ENCODE results near the gene EMC1.
"Not testable (repeated sequence)": the region's sequence is repeated elsewhere in the genome, so short reads cannot be mapped to it uniquely, and the experiment has no call there.

Gene EMC1

GRCh38 chr1:19251305-19252196 is at the start of gene EMC1, which contains the start of gene MRTO4:
TSS of gene EMC1 (minus strand) at chr1:19251524. CDS start at chr1:19251509, 15 bp downstream.
TSS of gene MRTO4 (plus strand) at chr1:19251805. CDS start at chr1:19251836, 31 bp downstream.
- peak; percentile 82 for DNase-seq (ENCODE audit: low spot score)

GRCh38 chr1:19300211-19300610 is 48.9 kb upstream of the EMC1 start:
- no peak for DNase-seq (ENCODE audit: low spot score)

DNA sequence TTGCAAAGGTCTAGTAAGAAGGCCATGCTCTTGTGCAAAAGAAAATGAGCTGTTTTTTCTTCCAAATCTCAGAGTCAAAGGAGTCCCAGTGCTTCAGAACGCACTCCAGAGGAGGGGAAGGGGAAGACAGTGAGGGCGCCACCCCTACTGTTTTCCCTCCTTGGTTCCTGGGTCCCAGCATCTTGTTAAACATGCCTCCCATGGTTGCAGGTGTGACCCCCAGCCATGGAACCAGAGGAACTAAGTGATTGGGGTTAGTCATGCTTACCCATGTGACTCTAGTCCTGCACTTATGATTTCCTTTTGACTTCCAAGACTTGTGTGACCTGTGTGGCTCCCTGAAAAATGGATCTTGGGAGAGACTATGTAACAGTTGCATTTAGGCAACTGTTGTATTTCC is 43.3 kb upstream of the EMC1 start:
- DNase-seq (ENCODE audit: low spot score), result no peak

GRCh38 chr1:19289244-19289643 is 37.9 kb upstream of the EMC1 start:
- no peak for DNase-seq (ENCODE audit: low spot score)

GRCh38 chr1:19288324-19289241 is 37.3 kb upstream of the EMC1 start, which contains the start of gene AKR7A3:
TSS of gene AKR7A3 (minus strand) at chr1:19288770. CDS start at chr1:19288709, 61 bp downstream.
- peak; percentile 29 for DNase-seq (ENCODE audit: low spot score)

GRCh38 chr1:19287436-19288185 is 36.3 kb upstream of the EMC1 start:
- no peak for DNase-seq (ENCODE audit: low spot score)

GRCh38 chr1:19285807-19286206 is 34.5 kb upstream of the EMC1 start:
- not testable (repeated sequence) for DNase-seq (ENCODE audit: low spot score)

DNA sequence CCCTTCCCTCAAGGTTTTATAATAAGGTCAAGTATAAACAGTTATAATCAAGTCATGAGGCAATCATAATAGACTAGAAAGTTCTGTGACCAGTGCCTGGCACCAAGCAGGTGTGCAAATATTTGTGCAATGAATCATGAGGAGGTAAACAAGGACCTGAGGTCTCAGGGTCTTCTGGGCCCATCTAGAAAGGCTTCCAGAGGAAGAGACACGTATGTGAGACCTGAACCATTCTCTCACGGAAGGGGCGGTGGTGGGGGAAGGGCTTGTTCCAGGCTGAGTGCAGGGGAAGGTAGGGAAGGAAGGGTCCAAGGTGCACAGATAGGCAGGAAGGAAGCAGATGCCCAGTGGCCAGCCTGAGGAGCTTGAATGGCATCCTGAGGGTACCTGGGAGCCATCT is 34.0 kb upstream of the EMC1 start:
- DNase-seq (ENCODE audit: low spot score), result not testable (repeated sequence)

DNA sequence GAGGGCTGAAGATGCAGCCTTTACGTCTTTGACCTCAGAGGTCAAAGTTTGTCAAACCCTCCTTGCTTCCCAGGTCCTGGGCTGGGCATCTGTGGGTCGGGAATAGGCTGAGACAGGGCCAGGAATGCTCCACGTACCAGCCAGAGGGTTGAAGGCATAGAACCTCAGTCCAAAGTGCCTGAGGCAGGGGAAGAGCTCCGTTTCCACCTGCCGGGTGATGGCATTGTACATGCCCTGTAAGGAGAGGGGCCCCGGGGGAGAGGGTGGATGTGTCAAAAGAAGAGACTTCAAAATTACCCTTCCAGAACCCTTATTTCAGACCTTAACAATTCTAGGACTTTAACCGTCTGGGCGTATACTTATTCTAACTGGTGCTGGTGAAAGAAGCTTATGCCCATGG is 33.6 kb upstream of the EMC1 start:
- DNase-seq (ENCODE audit: low spot score), result no peak

- DNase-seq (ENCODE audit: low spot score), result no peak
These were observed 32.6 kb upstream of the EMC1 start for GRCh38 chr1:19283891-19284290.

- no peak for DNase-seq (ENCODE audit: low spot score)
These were observed 23.3 kb upstream of the EMC1 start for GRCh38 chr1:19274636-19275035.

DNA sequence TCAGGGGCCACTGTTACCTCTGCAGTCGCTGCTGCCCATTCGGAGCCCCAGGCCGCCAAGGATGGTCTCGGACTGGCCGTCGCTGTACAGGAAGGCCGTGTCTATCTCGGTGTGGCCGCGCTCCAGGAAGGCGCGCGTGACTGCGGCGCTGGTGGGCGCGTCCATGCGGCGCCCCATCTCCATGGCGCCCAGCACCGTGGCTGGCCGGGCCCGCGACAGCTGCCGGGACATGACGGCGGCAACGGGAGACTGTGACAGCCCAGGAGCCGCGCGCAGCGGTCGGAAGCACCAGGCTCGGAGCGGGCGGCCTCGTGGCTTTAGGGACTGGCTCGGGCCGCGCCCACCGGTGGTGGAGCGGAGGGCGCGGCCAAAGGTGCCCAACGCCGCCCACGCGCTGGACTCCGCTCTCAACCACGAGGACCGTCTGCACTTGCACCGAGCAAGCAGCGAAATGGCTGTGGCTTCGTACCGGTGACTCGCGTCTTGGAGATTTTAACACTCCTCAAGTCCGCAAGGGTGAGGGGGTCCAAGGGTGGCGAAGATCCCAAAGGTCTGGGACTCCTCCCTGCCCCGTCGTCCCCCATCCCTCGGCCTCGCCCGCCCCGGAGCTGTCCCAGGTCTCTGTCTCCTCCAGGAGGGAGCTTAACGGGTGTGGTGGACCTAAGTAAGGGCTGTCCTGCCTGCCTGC is 22.7 kb upstream of the EMC1 start:
- DNase-seq (ENCODE audit: low spot score), result not testable (repeated sequence)

DNA sequence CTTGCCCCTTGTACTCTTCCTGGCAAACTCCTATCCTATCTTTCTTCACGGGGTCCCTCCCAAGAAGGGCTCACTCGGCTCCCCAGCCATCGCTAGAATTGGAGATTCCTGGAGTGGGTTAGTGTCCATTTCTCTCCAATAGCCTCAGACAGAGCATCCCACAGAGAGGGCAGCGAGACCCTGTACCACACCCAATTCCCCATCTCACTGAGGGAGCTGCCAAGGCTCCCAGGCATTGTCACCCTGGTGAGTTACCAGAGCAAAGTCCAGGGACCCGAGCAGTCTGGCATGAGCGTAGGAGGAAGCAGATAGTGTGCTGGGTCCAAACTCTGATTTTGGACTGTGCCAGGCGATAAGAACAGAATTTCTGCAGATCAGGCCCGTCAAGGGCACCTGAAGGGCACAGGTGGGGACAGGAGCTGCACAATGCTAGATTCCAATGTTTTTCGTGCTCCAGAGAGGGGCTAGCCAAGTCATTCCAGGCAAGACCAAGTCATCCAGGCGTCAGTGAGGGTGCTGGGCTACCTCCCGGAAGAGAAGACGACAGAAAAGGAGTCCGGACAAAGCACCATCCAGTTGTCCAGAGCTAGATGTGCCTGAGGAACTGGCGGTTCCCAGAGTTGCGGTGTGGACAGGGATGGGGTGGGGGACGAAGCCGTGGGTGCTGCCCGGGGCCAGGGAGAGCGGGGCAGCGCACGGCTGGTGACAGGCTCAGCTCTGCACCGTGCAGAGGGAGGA is 22.0 kb upstream of the EMC1 start:
- no peak for DNase-seq (ENCODE audit: low spot score)

- no peak for DNase-seq (ENCODE audit: low spot score)
These were observed 20.7 kb upstream of the EMC1 start for GRCh38 chr1:19272064-19272463.

- DNase-seq (ENCODE audit: low spot score), result not testable (repeated sequence)
These were observed 19.0 kb upstream of the EMC1 start for GRCh38 chr1:19270343-19270730.

- not testable (repeated sequence) for DNase-seq (ENCODE audit: low spot score)
These were observed 18.4 kb upstream of the EMC1 start for GRCh38 chr1:19269427-19270342.

DNA sequence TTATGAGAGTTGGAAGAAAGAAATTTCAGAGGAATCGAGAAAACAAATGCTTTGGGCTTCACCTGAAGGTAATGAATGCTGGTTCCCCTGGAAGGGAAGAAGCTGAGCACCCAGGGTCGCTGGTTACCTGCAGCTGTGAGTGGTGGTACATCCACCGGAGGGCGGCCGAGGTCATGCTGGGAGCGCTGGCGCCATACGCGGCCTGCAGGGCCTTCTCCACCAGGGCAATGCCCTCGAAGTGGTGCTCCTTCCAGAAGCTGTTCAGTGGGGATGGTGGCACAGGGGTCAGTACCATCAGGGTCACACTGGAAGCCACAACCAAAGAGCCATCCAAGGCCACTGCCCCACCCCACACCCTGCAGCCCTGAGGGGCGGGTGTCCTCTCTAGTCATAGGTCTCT is 17.1 kb upstream of the EMC1 start:
- no peak for DNase-seq (ENCODE audit: low spot score)

DNA sequence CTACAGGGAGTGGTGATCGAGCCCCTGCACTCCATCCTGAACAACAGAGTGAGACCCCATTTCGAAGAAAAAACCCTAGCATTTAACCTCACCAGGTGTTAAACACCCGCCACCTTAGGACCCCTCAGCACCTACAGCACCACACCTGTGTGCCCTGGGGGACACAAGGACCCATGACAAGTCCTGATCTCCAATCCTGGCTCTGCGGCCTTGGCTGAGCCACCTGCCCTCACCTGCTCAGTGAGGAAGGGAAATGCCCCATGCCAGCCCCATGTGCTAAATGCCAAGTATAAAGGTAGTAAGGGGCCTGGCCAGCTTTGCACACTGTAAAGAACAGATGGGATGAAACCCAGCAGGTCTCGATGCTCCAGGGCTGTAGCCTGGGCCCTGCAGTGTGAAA is 11.4 kb upstream of the EMC1 start:
- DNase-seq (ENCODE audit: low spot score), result no peak

DNA sequence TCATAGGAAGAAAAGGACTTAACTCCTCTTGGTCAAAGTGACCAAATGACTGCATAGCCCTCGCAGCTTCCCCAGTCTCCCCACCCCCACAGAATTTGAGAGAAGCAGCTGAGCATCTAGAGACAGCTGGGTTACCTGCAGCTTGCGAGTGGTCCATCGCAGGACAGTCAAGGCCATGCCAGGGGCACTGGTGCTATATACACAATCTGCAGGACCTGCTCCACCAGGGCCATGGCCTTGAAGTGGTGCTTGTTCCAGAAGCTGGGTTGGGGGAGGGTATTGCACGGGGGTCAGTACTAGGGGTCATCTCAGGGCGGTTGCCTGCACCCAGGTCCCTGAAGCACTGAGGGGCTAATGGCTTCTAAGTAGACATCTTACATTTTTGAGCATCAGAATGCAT is 10.7 kb upstream of the EMC1 start:
- no peak for DNase-seq (ENCODE audit: low spot score)

All from putamen (tissue), 1 donor.